Vagina (tissue), 2 donors: ENCODE measurements around the gene ZNF416.

Experiments used
- CTCF ChIP-seq, 3 experiments: fragments of 450-650 bp in 2 of 3; fragments of 200-600 bp in 1 of 3; sonication (generic) in 1 of 3; IDR thresholded peaks; one replicate each; pipeline ENCODE4 v1.5.1; 2017 to 2019; ENCODE audit warnings: antibody characterized with exemption in 3 of 3, mild to moderate bottlenecking in 2 of 3, moderate library complexity in 2 of 3
- POLR2A ChIP-seq, 2 donors: fragments of 450-650 bp; IDR thresholded peaks; one replicate each; pipeline ENCODE4 v1.6.1; 2017; ENCODE audit warnings: antibody characterized with exemption in 2 of 2, mild to moderate bottlenecking in 2 of 2, moderate library complexity in 2 of 2
- POLR2AphosphoS5 ChIP-seq, 2 donors: sonication (generic); formaldehyde crosslinking; IDR thresholded peaks; one replicate each; pipeline ENCODE4 v1.9.0; 2017; ENCODE audit warnings: antibody characterized with exemption in 2 of 2, mild to moderate bottlenecking in 2 of 2, low read depth in 1 of 2; ENCODE audit not compliant: insufficient read depth in 1 of 2

GRCh38 chr19:57615346-57615745 lies 36.6 kb upstream of the ZNF416 start:
- TF ChIP-seq CTCF (IDR thresholded peaks at IDR 0.05) (no peak), POLR2AphosphoS5 (IDR thresholded peaks at IDR 0.05; ENCODE audit: insufficient read depth in 1 of 2, low read depth in 1 of 2) (no peak), POLR2A (IDR thresholded peaks at IDR 0.05) (no peak)
